IPS-18c (cell line): ENCODE results near the gene AFMID.
"Not testable (repeated sequence)": the region's sequence is repeated elsewhere in the genome, so short reads cannot be mapped to it uniquely, and the experiment has no call there.

Source experiments
- H3K4me3 ChIP-seq: 2 replicates; pipeline ENCODE4 v1.7.0; 2013; ENCODE audit warnings: low read depth, mild to moderate bottlenecking, low read length, moderate library complexity; ENCODE audit not compliant: insufficient read depth
- H3K9me3 ChIP-seq: one replicate; pipeline ENCODE4 v1.6.1; 2013; ENCODE audit warnings: mild to moderate bottlenecking, low read length, moderate library complexity; ENCODE audit not compliant: control insufficient read depth, insufficient read depth

The AFMID gene

GRCh38 chr17:78186692-78187595 is at the start of gene AFMID, which contains the start of gene TK1:
Gene AFMID (plus strand): TSS chr17:78187362. CDS start chr17:78187371, 9 bp downstream.
Gene TK1 (minus strand): TSS chr17:78187052. CDS start chr17:78186994, 58 bp downstream.
- peak within 1 kb of the TSS; percentile 83 for H3K4me3 ChIP-seq

GRCh38 chr17:78137392-78138203 is 49.6 kb upstream of the AFMID start:
- Histone ChIP-seq H3K4me3 (no peak overlapping the region), H3K9me3 (no peaks in the 10 kb centered on the region)

More at GRCh38 chr17:78186692-78187595, at the start of gene AFMID, which contains the start of gene TK1:
- H3K9me3 ChIP-seq = peaks cover 2% of the 10 kb centered on the region

DNA sequence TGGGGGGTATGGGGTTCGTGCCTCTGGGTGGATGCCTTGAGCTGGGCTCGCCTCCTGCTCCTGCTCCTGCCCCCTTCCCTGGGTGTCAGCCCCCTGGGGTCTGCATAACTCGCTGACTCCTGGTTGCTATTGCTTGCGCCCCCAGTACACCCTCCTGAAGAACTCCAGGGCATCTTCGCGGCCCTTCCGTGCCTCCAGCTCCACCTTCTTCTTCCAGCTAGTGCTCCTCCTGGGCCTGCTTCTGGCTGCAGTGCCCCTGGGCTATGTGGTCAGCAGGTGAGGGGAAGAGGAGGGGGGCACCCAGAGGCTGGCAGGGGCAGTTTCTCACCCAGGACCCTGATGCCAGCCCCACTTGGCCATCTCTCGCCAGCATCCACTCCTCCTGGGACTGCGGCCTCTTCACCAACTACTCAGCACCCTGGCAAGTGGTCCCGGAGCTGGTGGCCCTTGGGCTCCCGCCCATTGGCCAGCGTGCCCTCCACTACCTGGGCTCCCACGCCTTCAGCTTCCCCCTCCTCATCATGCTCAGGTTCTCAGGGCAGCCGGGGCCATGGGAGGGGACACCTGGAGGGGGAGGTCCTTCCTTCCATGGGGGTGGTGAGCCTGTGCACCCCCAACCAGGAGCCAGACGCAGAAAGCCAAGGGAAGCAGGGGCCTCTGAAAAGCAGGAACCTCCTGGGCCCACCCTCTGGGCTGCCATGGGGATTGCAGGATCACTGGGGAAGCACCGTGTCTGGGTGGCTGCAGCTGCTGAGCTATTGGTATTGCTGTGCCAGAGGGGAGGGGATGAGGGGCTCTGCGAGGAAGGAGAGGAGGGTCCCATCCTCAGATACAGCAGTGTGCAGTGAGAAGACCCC is 48.7 kb upstream of the AFMID start:
- no peaks in the 10 kb centered on the region for H3K9me3 ChIP-seq
- no peak overlapping the region for H3K4me3 ChIP-seq

GRCh38 chr17:78139861-78140168 is 47.3 kb upstream of the AFMID start:
- H3K4me3 ChIP-seq, H3K9me3 ChIP-seq: not testable (repeated sequence)

DNA sequence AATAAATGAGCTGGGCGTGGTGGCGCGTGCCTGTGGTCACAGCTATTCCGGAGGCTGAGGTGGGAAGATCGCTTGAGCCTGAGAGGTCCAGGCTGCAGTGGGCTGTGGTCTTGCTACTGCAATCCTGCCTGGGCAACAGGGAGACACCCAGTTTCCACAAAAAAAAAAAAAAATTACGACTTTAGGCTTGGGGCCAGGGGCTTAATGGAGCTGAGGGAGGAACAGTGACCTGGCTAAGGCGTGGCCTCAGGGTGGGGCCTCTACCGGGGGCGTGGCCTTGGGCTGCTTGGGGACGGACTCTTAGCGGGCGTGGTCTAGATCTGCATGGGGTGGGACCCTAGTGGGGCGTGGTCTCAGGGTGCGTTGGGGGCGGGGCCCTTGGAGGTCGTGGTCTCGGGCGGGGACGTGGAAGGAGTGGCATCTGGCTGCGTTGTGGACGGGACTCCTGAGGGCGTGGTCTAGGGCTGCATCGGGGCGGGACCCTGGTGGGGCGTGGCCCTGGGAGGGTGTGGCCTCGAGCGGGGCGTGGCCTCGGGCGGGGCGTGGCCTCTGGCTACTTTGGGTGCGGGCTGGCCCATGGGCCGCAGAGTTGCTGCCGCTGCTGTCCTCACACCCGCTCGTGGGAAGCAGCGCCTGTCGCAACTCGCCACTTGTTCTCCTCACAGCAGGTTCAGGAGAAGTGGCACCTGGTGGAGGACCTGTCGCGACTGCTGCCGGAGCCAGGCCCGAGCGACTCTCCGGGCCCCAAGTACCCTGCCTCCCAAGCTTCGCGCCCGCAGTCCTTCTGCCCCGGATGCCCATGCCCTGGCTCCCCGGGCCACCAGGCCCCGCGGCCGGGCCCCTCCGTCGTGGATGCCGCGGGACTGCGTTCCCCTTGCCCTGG is 46.8 kb upstream of the AFMID start:
- H3K9me3 ChIP-seq = no peaks in the 10 kb centered on the region
- H3K4me3 ChIP-seq = 0 out of 2 replicates have a peak overlapping the region, but pooled peaks have one; percentile 15

GRCh38 chr17:78141437-78142118 is 45.6 kb upstream of the AFMID start:
- Histone ChIP-seq H3K4me3 (no peak overlapping the region), H3K9me3 (no peaks in the 10 kb centered on the region)

DNA sequence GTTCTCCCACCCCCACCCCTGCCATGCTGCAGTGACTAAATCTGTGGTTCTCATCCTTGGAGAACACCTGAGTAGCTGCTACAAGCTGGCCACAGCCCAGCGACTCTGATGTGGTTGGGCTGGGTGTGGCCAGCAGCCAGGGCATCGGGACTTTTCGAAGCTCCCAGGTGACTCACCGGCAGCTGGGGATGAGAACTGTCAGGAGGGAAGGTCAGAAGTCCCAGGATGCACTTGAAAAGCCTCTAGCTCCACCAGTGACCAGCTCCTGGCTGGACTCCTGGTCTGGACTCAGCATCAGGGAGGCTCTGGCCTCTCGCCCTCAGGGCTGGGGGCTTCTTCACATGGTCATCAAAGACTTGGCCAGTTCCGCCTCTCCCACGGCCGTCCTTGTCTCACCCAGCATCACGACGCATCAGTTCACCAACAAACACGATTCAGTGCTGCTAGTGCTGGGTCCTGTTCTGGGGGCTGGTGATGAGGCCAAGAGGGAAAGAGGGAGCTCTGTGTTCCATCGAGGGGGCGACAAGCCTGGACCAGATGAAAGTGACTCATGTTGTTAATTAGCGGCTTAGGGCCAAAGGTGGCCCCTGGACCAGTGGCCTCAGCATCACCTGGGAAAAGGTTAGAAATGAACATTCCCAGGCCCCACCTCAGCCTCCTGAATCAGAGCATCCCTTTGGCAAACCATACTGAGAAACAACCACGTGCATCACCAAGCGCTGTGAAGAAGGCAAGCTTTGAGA is 44.9 kb upstream of the AFMID start:
- no peaks in the 10 kb centered on the region for H3K9me3 ChIP-seq
- no peak overlapping the region for H3K4me3 ChIP-seq

DNA sequence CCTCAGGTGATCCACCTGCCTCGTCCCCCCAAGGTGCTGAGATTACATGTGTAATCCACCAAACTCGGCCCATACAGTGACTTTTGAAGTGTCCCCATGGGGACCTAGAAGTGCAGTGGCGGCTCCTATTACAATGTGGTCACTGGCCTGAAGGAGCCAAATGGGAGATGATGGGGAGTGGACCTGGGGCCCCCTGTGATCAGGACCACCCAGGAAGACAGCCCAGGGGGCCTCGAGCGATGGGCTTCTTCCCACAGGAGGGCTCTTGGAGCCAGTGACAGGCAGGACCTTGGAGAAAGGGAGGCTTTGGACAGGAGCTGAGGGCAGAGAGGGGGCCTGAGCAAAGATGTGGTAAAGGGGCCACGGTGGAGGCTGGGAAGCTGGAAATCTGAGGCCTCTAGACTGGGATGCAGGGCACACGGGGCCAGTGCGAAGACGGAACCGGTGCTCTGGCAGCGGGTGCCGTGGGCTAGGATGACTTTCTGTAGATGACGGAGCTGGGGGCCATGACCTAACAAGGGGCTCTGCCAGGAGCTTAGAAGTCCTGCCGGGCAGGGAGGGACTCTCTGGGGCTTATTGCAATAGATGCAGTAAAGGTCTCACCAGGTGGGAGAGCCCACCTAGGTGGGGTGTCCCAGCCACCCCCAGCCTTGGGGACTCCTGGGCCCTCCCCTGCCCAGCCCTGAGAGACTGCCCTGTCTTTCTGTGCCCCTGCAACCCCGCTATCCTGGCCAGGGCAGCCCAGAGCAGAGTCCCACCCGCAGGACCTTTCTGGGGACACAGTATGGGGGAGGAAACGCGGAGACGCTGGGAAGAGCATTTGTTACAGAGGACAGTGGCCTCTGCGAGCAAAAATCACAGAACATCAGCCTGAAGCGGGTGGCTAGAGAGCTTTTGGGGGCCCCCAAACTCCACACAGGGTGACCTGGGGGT is 43.7 kb upstream of the AFMID start:
- no peaks in the 10 kb centered on the region for H3K9me3 ChIP-seq
- no peak overlapping the region for H3K4me3 ChIP-seq

- Histone ChIP-seq H3K4me3 (no peak overlapping the region), H3K9me3 (no peaks in the 10 kb centered on the region)
Observed at GRCh38 chr17:78144147-78144719, 42.9 kb upstream of the AFMID start.

DNA sequence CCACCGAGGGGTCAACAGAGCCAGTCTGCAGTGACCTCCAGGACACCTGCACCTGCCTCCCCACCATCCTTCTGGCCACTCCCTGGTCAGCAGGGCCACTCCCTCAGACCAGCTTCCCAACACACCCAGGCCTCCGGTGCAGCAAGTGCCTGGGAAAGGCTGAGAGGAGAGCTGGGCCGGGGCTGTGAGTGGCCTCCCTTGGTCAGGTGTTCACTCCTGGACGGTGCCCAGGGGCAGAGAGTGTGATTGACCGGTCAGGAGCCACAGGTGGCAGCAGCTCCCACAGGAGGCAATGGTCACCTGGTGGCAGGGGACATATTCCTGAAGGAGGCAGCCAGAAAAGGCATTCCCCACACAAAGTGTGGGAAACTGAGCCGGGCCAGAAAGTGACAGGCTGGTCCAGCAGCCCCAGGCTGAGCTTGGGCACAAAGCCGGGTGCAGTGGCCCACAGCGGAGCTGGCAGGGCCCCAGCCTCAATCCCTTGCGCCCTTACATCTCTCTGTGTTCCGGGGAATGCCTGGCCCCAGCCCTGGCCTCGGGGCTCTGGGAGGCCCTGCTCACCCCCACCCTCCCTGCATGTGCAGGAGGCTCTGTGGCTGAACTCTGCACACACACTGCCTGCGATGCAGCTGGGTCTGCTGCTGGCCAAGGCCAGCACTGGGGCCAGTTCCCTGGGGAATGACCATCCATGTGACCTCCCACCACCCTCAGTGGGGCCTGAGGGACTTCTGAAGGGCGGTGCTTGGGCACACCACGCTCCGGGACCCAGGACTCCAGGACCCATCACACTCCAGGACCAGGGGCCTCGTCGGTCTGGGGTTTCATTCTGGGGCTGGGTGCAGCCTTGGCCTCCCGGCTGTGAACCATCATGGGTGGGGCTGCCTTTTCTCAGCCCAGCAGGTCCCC is 42.2 kb upstream of the AFMID start:
- H3K9me3 ChIP-seq = no peaks in the 10 kb centered on the region
- H3K4me3 ChIP-seq = no peak overlapping the region

GRCh38 chr17:78146471-78146869 is 40.7 kb upstream of the AFMID start:
- no peaks in the 10 kb centered on the region for H3K9me3 ChIP-seq

DNA sequence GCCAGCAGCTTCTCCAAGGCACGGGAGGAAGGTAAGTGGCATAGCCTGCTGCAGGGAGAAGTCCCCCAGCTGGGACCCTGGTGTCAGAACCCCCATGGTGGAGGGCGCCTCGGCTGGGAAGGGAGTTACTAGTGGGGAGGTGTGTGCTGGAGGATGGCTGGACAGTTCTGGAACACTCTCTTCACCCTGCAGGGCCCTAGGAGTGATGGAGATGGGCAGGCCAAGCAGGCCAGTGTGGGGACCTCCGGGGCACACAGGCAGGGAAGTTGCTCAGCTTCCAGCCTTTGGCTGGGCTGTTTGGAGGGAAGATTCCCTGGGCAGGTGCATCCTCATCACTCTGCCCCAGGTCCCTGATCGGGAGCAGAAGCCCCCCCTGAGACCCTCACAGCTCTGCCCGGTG is 40.3 kb upstream of the AFMID start:
- no peaks in the 10 kb centered on the region for H3K9me3 ChIP-seq
- H3K4me3 ChIP-seq = no peak overlapping the region

More at GRCh38 chr17:78146471-78146869, 40.7 kb upstream of the AFMID start:
- no peak overlapping the region for H3K4me3 ChIP-seq

GRCh38 chr17:78147315-78147998 is 39.7 kb upstream of the AFMID start:
- Histone ChIP-seq H3K9me3 (no peaks in the 10 kb centered on the region), H3K4me3 (no peak overlapping the region)
